ENCODE data around the gene NES. TPM values are rescaled to one million over a fixed set of nuclear protein-coding genes. Genes with fewer than 3 reads are reported as not detected.

The NES gene
- polyA plus RNA-seq, 2 of the 4 experiments (the other 2 are of a cell fraction): 0.57 to 2.1 TPM

GRCh38 chr1:156640842-156641706, 36.1 kb downstream of the NES start:
- H3K4me2 ChIP-seq: no peak overlapping the region
- H3K4me1 ChIP-seq: no peaks in the 10 kb centered on the region
- TF ChIP-seq HDAC2 (IDR thresholded peaks at IDR 0.05) (no peak), ESRRA (IDR thresholded peaks at IDR 0.05; ENCODE audit: borderline replicate concordance, low read length) (no peak), ZNF302 (CRISPR knock-in tag; IDR thresholded peaks at IDR 0.05) (no peak), ZFP36 (IDR thresholded peaks at IDR 0.05; ENCODE audit: borderline replicate concordance, partially characterized antibody) (no peak), NPAS2 (CRISPR knock-in tag; IDR thresholded peaks at IDR 0.05; ENCODE audit: borderline replicate concordance) (no peak), PHF8 (IDR thresholded peaks at IDR 0.05; ENCODE audit: borderline replicate concordance, low read depth) (no peak), EP300 (IDR thresholded peaks at IDR 0.05) (no peak), TFCP2L1 (CRISPR knock-in tag; IDR thresholded peaks at IDR 0.05) (no peak), EHF (CRISPR knock-in tag; IDR thresholded peaks at IDR 0.05) (no peak), HOXB5 (CRISPR knock-in tag; IDR thresholded peaks at IDR 0.05) (no peak), FOSB (CRISPR knock-in tag; IDR thresholded peaks at IDR 0.05) (no peak), HOXA7 (CRISPR knock-in tag; IDR thresholded peaks at IDR 0.05) (no peak), CEBPB (IDR thresholded peaks at IDR 0.05) (no peak), KDM5A (IDR thresholded peaks at IDR 0.05) (no peak), SREBF2 (IDR thresholded peaks at IDR 0.05) (no peak), FOXS1 (CRISPR knock-in tag; IDR thresholded peaks at IDR 0.05) (no peak)
- TF ChIP-seq, protein P1, sequence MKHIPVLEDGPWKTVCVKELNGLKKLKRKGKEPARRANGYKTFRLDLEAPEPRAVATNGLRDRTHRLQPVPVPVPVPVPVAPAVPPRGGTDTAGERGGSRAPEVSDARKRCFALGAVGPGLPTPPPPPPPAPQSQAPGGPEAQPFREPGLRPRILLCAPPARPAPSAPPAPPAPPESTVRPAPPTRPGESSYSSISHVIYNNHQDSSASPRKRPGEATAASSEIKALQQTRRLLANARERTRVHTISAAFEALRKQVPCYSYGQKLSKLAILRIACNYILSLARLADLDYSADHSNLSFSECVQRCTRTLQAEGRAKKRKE (CRISPR knock-in tag; IDR thresholded peaks at IDR 0.05; ENCODE audit: low read depth): no peak
- TF ChIP-seq, protein P2, sequence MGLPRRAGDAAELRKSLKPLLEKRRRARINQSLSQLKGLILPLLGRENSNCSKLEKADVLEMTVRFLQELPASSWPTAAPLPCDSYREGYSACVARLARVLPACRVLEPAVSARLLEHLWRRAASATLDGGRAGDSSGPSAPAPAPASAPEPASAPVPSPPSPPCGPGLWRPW (IDR thresholded peaks at IDR 0.05): no peak
- FAIRE-seq: no peak
- no peak overlapping the region for H3K4me3 ChIP-seq
- no peaks in the 10 kb centered on the region for H3K9me3 ChIP-seq
- DNase-seq (ENCODE audit: low read depth in 1 of 2, low spot score in 1 of 2): no peak
- ChIA-PET CTCF (interaction anchor here (1.3 to 17.8 kb wide), 7 partner anchors 8 to 85 kb away, joined by 3 to 323 read pairs (median 6); partner anchors contain the start of genes HAPLN2 and NES), POLR2A (no interaction called here)
- no peak for ATAC-seq
- no peak overlapping the region for H3K27ac ChIP-seq
- WGBS (ENCODE audit: missing lambda C conversion rate): 85% methylated on average over 6 of the region's 6 CpGs

DNA sequence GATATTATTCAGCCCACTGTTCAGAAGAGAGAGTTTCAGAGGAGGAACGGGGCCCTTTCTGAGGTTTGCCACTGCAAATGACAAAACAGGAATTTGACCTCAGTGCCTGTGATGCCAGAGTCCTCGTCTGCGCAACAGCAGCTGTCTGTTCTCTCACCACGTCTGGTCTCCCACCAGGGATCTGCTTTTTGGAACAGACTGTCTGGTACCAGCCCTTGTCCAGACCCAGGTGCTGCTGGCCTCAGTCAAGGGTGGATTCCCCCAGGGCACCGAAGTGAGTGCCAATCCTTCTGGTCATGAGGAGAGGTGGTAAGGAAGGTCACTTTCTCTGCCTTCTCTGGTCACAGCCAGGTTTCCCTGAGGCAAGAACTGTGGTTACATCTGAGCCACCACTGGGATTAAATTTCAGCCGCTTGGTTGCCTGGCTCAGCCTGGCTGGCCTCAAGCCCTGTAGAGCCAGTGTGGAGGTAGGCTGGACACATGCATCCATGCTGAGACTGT, 37.6 kb downstream of the NES start:
- DNase-seq (ENCODE audit: low read depth in 1 of 2, low spot score in 1 of 2) (no peak), FAIRE-seq (no peak), ATAC-seq (peak; percentile 31 to 43; a peak in 4 of 6 replicates)
- no peak overlapping the region for H3K4me2 ChIP-seq
- ChIA-PET POLR2A (interaction anchor here (1.1 kb wide), 1 partner anchor 22 kb away, joined by 3 read pairs; no protein-coding TSS in a partner anchor), CTCF (interaction anchor here (0.9 to 17.8 kb wide), 6 partner anchors 10 to 220 kb away, joined by 3 to 323 read pairs (median 6); partner anchors contain the start of gene HAPLN2)
- 69% methylated on average over 6 of the region's 6 CpGs for WGBS (ENCODE audit: missing lambda C conversion rate)
- no peaks in the 10 kb centered on the region for H3K9me3 ChIP-seq
- TF ChIP-seq HOXA7 (CRISPR knock-in tag; IDR thresholded peaks at IDR 0.05) (no peak), EHF (CRISPR knock-in tag; IDR thresholded peaks at IDR 0.05) (no peak), FOXS1 (CRISPR knock-in tag; IDR thresholded peaks at IDR 0.05) (no peak), NR3C1 (IDR thresholded peaks at IDR 0.05) (no peak), SREBF2 (IDR thresholded peaks at IDR 0.05) (no peak), POLR2AphosphoS2 (conservative IDR thresholded peaks at IDR 0.05; ENCODE audit: low read length) (peak; percentile 68; the same call in 1 of the 2 replicates)
- H3K4me3 ChIP-seq: no peak overlapping the region
- no peaks in the 10 kb centered on the region for H3K4me1 ChIP-seq
- H3K27ac ChIP-seq: no peak overlapping the region

Data from A549 (cell line).